Ishikawa (cell line): ENCODE data around the gene SCGB1A1.

Source experiments
- NFIC ChIP-seq: IDR thresholded peaks from 2 replicates; pipeline ENCODE4 v1.6.1; 2012
- RAD21 ChIP-seq: IDR thresholded peaks from 2 replicates; pipeline ENCODE4 v1.6.1; 2012; ENCODE audit warnings: low read depth
- TAF1 ChIP-seq: IDR thresholded peaks from 2 replicates; pipeline ENCODE4 v1.6.1; 2012; ENCODE audit warnings: low read depth, mild to moderate bottlenecking
- TCF12 ChIP-seq: IDR thresholded peaks from 2 replicates; pipeline ENCODE4 v1.6.1; 2012; ENCODE audit warnings: low read depth
- TF ChIP-seq, protein P1 (sequence below): IDR thresholded peaks from 2 replicates; pipeline ENCODE4 v1.6.1; 2012; ENCODE audit warnings: low read depth, mild to moderate bottlenecking
- TF ChIP-seq, protein P2 (sequence below): IDR thresholded peaks from 2 replicates; pipeline ENCODE4 v1.6.1; 2012

DNA sequence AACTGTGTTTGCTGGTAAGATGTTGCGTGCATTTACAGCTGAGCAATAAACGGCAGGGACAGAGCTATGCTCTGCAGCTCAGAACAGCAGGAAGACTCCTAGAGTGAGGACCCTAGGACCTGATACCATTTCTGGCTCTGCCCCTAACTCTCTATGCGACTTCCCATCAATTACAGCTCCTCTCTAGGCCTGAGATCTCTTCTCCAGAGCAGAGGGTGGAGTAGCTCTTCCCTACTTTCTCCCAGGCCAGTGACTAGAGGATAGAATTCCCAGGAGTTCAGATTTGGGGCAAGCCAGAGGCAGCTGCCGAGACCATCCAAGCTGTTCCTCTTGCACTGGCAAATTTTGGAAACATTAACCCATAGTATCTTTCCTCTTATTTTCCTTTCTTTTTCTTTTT lies 12.8 kb upstream of the SCGB1A1 start:
- TF ChIP-seq, protein P1, sequence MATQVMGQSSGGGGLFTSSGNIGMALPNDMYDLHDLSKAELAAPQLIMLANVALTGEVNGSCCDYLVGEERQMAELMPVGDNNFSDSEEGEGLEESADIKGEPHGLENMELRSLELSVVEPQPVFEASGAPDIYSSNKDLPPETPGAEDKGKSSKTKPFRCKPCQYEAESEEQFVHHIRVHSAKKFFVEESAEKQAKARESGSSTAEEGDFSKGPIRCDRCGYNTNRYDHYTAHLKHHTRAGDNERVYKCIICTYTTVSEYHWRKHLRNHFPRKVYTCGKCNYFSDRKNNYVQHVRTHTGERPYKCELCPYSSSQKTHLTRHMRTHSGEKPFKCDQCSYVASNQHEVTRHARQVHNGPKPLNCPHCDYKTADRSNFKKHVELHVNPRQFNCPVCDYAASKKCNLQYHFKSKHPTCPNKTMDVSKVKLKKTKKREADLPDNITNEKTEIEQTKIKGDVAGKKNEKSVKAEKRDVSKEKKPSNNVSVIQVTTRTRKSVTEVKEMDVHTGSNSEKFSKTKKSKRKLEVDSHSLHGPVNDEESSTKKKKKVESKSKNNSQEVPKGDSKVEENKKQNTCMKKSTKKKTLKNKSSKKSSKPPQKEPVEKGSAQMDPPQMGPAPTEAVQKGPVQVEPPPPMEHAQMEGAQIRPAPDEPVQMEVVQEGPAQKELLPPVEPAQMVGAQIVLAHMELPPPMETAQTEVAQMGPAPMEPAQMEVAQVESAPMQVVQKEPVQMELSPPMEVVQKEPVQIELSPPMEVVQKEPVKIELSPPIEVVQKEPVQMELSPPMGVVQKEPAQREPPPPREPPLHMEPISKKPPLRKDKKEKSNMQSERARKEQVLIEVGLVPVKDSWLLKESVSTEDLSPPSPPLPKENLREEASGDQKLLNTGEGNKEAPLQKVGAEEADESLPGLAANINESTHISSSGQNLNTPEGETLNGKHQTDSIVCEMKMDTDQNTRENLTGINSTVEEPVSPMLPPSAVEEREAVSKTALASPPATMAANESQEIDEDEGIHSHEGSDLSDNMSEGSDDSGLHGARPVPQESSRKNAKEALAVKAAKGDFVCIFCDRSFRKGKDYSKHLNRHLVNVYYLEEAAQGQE, result no peak
- TF ChIP-seq NFIC, result no peak
- TF ChIP-seq, protein P2, sequence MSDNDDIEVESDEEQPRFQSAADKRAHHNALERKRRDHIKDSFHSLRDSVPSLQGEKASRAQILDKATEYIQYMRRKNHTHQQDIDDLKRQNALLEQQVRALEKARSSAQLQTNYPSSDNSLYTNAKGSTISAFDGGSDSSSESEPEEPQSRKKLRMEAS, result no peak
- TF ChIP-seq TAF1, result no peak
- no peak for TF ChIP-seq TCF12
- TF ChIP-seq RAD21, result no peak
